ENCODE data around the gene DLG2.
"Not testable (repeated sequence)": the region's sequence is repeated elsewhere in the genome, so short reads cannot be mapped to it uniquely, and the experiment has no call there.

DLG2 gene

DNA sequence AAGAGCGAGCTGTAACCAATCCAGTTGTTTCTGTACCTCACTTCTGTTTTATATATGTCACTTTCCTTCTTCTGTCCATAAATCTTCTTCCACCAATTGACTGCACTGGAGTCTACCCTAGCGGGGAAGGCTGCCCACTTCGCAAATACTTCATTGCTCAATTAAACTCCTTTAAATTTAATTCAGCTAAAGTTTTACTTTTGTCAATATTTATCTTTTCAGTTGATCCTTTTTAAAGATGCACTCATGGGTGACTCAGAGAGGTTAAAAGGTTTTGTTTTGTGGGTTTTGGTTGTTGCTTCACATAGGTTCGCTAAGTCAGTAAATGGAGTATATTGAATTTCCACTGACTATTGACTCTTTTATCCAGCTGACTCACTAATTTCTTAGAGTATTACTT, 597.2 kb downstream of the DLG2 start:
- DNase-seq = no peak

DNA sequence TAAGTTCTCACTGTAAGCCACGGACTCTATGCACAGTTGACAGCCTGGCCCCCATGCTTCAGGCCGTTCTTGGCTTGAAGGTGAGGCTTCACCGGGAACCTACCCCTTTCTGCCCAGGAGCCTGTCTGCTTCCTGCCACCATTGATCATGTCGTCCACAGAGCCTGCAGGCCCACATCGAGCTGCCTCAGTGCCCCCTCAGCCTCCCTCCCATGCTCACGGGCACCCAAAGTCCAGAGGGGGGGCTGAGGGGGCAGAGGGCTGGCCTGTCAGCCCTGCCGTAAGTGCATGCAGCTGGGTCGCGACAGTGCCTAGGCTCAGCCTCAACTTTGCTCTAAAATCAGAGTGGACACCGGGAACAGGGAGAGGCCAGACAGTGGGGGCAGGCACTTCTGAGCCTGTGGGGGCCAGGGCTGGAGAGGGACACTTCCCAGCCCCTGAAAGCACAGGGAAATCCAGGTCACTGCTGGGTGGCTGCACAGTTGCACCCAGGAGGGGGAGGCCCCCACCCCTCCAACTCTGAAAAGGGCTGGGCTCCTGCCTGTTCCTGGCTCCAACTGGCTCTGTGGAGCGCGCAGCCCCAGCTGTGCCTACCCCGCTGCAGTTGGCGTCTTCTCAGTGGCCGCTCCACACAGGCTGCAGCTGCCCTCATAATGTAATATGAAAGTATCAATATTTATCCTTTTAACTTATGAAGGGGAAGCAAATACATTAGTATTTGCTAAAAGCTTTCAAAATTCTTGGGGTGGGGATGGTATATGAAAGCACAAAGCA, 598.6 kb downstream of the DLG2 start:
- DNase-seq = no peak

DNA sequence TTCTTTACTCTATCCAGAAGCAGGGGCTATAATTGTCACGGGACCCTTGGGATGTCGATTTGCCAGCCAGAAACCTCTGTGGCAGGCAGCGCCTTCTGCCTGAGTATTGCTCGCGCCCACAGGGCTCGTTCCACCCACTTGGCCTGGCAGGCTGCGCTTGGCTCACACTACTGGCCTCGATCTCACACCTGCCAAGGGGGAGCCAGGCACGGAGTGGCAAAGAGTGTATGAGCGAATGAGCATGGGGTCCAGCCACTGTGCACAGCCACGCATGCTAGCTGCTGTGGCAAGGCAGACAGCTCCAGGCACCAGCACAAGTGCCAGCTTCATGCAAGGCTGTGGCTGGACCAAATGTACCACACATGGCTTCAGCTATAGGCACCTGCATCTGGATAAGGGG, 599.8 kb downstream of the DLG2 start:
- DNase-seq = no peak

DNA sequence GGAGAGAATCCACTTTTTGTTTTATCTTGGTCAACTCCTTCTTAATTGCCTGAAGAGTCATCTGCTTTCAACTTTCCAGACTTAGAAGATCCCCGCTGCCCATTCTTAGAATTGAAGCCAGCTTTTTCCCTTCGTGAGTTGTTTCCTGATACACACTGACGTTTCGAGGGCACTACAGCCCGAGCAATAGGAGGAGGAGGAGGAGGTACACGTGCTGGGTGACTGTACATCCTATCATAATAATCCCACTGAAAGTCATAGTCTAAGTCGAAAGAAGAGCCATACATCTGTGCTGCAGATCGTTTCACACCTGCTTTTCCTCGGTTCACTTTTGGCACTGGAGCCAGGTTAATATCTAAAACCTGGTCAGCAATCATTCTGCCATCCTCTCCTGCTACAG, 606.1 kb downstream of the DLG2 start:
- no peak for DNase-seq

DNA sequence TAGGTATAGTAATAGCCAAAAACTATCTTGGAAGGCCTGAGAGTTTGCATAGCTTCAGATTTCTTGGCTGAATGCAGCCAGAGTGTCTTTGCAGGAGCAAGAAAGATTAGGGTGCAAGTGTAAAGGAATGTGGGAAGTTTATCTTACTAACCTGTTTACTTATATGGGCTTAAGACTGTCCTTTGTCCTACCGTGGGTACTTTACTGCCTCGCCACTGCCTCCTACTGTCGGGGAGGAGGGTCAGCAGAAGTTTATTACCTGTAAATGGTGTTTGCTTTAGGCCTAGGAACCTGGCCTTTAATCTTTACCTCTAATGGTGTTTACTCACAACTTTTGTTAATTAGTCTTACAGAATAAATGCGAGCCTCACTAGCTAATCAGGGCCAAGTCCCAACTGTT, 633.8 kb downstream of the DLG2 start:
- DNase-seq = no peak

DNA sequence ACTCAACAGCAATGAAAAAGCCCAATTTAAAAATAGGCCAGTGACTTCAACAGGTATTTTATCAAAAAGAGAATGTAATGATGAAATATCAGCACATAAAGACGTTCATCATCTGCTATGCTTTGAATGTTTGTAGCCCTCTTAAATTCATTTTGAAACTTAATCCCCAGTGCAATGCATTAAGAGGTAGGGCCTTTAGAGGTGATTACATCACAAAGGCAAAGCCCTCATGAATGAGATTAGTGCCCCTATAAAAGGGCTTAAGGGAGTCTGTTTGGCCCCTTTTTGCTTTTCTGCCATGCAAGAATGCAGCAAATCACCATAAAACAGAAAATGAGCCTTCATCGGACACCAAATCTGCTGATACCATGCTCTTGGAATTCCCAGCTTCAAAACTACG, 637.0 kb downstream of the DLG2 start:
- no peak for DNase-seq

DNA sequence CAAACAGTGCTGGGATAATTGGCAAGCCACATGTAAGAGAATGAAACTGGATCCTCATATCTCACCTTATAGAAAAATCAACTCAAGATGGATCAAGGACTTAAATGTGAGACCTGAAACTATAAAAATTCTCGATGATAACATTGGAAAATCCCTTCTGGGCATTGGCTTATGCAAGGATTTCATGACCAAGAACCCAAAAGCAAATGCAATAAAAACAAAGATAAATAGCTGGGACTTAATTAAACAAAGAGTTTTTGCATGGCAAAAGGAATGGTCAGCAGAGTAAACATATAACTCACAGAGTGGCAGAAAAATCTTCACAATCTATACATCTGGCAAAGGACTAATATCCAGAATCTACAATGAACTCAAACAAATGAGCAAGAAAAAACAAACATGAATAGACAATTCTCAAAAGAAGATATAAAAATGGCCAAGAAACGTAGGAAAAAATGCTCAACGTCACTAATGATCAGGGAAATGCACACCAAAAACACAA, 639.4 kb downstream of the DLG2 start:
- not testable (repeated sequence) for DNase-seq

DNA sequence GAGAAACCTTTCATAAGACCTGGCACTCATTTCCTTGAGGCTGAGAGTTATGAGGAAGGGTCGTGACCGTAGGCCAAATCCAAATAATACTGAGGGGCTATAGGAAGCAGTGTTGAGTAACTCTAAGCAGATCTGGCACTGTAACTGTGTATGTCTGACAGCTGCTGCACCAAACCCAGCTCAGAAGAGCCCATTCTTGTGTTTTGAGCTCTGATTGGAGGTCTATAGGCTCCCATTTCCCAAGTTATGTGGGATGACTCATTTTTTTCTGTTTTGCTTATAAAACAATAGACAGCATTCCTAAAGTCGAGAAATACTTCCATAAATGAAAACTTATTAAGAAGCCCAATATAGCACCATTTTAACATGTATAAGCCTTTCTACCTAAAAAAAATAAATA, 645.8 kb downstream of the DLG2 start:
- no peak for DNase-seq

DNA sequence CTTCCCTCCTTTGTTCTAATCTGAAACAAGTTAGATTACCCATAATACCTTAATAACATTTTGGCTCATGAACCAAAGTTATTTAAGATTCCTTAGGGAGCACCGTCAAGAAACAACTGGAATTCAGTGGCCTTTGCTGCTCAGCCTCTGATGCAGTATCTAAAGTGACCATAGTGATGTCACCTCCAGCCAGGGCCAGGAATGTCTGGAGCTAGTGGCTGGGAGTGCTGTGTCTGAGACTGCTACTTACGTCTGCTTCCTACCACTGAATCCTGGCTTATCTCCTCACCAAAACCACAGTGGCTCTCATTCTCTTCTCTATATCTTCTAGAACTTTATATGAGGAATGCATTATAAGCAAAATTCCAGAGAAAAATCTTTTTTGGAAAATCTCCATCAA, 658.0 kb downstream of the DLG2 start:
- DNase-seq = no peak

DNA sequence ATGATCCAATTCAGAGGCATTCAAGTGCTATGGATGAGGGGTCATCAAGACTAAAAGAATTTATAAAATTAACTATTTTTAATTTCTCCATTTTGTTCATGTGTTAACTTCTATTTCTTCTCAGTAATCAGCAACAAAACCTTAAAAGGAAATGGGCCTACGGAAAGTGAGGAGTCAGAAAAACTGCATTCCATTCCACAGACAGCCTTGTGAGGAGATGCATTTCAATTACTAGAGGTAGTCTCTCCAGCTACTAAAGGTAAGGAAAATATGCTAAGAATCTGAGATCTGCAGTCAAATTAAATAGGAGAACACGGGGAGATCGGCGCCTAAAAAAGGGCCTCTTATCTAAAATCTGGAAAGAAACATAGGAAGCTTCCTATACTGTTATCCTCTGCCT, 661.7 kb downstream of the DLG2 start:
- DNase-seq = no peak

DNA sequence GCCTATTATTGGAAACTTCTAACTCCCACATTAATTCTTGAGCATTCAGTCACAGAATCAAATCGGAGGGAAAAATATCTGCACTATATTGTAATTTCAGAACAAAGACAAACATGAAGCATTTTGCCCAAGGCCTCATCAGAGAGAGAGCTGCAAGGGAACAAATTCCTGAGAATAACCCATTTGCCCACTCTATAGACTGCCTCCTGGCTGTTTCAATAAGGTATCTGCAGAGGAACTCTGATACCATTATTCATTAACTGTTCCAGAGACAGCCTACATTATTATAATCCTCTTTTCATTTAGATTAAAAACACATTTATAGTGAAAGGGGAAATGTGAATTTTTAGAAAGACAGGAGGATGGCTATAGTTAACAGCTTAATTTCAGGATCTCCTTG, 663.9 kb downstream of the DLG2 start:
- no peak for DNase-seq

DNA sequence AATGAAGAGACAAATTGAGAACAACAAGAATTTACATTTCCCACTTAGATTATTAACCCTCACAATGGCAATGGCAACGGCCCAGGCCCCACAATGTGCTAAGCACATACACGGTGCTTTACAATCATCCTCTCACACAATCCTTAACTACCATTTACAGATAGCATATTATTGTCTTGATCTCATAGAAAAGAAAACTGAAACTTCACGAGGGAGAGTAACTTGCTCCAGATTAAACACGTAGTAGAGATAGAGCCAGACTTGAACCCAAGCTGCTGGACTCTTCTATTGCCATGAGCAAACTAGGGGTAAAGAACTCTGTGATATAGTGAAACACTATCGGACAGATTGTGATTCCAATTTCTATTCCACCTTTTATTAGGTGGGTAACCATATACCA, 665.1 kb downstream of the DLG2 start:
- no peak for DNase-seq

DNA sequence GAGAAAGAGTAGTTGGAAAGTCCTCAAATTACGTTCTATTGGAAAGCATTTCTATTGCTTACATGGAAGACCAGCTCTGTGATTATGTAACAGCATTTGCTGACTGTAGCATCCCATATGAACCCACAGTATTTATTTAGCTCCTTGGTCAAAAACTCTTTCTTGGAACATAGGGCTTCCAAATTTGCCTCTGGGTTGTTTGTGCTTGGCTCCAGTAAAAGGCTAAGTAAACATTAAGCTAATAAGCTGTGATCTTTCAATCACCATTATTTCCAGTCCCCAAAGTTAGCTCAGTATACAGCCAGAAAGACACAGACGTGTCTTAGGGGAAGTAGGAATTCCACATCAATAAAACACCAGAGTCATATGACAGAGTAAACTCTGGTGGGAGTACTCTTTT, 668.8 kb downstream of the DLG2 start:
- DNase-seq = no peak

DNA sequence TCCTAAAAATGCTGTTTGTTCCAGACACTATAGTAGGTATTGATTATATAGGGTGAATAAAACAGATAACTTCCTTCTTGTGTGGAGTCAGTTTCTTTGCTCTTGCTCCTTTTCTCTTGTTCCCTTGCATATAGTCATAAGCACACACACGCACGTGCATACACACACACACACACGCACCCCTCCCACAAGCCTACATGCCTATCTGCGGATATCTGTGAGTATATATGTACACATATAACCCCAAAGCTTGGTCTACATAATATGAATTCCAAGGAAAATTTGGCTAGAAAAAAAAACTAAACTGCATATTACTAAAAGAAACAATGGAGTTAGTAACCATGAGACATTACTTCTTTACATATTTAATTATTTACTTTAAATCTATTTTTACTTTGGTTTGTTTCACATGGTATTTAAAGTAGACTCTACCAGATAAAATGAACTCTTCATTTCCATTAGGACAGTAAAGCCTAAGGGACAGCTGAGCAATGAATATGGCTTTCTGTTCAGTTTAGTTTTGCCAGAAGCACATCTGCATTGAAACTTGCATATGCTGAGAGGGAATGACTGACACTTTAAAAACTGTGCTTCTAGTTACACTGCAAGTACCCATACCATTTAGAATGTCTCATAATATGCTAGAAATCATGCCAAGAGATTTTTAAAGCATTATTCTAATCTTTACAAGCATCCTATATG, 676.4 kb downstream of the DLG2 start:
- DNase-seq = no peak

DNA sequence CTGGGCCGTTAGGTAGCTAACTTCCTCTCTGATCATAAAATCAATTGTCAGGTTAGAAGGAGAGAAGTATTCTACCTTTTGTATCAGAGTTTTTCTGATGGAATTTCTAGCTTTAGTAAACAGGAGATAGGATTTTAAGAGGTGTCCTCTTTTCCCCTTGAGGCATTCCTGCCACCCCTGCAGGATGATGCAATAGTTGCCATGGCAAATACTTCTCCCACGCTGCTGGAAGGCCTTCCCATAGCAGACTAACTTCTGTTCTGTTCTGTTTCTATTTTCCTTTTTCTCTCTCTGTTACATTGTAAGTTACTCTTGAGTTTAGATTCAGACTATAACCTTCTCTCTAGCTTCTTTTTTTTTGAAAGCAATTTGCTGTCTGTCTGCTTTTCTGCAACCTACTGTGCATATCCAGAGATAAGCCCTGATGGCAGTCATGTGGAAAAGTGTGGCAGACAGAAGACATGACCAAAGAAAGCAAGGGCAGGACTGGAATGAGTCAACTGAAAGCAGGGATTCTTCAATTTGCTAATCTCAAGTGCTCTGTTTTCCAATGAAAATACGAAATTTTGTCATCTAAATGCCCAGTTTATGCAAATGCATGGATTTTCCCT, 679.1 kb downstream of the DLG2 start:
- DNase-seq = peak in 18 of 56 donors; percentile 0 to 60 (median 16)

DNA sequence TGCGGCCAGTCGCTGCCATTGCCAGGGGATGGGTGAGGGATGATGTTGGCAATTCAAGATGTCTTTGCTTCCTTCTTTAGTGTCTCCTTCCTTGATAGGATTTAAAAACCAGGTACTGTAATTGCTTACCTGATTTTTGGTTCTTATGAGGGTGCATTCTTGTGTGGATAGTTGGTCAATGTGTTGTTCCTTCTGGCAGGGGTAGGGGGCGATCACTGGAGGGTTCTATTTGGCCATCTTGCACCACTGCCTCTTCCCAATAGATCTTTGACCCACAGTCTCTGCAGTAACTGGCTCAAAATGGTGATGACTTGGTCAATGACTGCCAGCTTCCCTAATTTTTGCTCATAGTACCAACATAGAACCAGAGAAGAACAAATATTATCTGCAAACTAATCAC, 680.1 kb downstream of the DLG2 start:
- DNase-seq = no peak

DNA sequence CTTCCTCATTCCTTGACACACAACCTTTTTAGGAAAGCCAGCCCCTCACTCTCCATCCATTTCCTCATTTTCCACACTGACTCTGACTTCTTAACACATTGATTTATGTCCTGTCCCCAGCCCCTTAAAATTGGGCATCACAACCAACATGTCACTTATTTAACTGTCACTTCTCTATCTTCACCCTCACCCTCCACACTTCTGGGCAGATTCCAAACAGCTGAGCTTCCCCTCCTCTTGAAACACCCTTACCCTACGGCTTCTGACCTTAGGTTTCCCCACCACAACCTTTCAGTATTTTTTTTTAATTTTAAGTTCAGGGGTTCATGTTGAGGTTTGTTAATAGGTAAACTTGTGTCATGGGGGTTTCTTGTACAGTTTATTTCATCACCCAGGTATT, 696.3 kb downstream of the DLG2 start:
- no peak for DNase-seq

DNA sequence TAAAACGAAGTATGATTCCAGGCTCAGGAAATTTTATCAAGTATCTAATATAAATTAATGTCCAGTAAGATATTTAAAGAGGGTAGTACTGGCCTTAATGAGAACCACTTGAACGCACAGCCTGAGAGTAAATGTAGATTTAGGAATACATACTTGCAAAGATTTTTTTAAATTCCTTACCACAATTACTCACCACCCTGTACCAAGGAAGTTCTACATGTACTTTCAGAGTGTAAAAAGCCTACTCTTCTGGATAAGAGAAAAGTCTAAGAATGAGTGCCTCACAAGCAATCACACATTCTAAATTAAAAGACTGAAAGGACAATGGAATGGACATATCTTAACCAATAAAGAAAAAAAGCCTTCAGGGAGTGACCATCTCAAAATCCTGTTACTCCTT, 697.4 kb downstream of the DLG2 start:
- no peak for DNase-seq

DNA sequence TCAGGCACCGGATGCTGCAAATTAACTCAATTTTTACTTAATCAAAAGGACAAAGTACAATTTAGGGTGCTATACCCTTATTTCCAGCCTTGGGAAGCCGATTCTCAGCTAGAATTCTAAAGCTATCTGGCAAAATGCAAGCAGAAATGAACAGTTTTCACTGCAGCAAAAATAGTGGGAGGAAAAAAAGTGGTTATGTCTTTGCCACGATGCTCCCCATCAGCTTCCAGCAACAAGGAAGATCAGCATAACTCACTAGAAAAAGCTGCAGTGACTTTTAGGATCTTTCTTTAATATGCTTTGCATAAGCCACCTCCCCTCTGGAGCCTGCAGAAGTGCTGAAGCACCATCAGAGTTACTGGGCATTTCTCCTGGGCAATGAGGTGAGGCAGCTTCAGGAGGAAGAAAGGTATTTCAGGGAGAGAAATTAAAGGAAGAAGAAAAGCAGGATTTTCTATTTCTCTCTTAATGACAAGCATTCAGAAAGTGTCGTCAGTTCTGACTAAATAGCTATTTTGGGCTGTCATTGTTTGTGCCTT, 702.9 kb downstream of the DLG2 start:
- DNase-seq = peak in 6 of 56 donors; percentile 2 to 42 (median 8)

DNA sequence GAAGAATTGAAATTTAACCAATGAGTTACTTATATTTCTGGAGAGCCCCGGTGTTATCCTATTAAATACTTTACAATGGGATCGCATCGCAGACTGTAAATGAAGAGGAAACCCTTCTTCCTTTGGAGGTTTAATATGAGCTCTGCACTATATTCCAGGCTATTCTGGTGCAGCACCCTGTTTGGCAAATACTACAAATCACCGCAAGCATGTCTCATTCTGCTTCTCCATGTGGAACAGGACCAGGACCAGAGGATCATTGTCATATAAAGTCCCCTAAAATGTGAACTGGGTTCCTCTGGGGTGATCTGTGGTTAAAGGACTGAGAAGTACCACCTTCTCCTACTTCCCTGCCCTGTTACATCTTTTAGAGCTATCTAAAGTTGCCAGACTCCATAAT, 703.7 kb downstream of the DLG2 start:
- peak in 2 of 56 donors; percentile 2 to 4 for DNase-seq

DNA sequence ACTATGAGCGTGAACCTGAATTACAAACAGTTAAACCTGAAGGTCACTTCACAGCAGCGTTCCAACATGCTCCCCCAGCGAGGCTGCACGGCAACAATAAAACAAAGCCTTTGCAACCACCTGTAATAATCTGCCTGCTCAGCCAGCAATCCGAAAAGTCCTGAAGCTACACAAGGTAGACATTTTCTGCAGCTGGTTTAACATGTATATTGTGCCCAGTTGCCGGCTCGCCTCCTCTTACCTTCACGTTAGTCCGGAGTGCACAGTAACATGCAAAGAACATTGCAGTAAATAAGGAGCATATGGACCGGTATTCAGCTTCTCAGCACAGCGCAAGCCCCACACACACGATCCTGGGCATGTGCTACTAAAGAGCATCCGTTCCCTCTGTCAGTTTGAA, 704.3 kb downstream of the DLG2 start:
- DNase-seq = peak in 9 of 56 donors; percentile 4 to 24 (median 13)

DNA sequence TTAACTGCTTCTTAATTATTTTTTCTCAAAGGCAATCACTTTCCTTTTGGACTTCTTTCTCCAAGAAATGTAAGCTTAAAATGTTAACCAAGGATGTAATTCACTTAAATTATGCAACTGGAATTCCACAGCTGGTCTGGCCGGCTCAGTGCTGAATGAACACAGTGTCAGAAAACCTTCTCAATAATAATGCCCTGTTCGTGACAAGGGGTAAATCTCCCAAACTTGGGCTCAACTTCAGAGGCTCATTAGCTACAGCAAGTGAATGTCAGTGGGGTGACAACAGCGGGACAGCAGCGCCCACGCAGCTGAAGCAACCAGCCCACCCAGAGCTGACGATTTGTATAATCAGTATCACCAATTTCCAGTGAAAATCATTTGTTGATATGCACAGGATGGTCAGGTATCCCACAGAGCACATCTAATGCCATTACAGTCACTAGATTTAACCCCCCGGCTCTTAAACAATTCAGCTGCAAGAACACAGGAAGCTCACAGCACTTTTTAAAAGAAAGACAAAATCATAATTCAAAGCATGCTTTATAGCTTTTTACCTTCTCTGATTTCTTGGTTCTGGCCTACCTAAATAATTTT, 704.8 kb downstream of the DLG2 start:
- peak in 4 of 56 donors; percentile 2 to 14 (median 6) for DNase-seq

Measured in nucleus accumbens (tissue), 56 donors.